ENCODE data around the gene PINLYP. TPM values are rescaled to one million over a fixed set of nuclear protein-coding genes. Genes with fewer than 3 reads are reported as not detected.
A peak's percentile ranks its signal among the peaks of the same experiment; 100 is the strongest.

Gene PINLYP
- total RNA-seq, 1 donor from 2014 or later: 12.6 TPM

- Mint-ChIP-seq H3K4me3 (no peak overlapping the region), H3K27ac (peak overlapping the region; percentile 16), H3K4me1 (peaks cover 25% of the 10 kb centered on the region)
Measured at GRCh38 chr19:43616306-43616705, 40.7 kb downstream of the PINLYP start.

DNA sequence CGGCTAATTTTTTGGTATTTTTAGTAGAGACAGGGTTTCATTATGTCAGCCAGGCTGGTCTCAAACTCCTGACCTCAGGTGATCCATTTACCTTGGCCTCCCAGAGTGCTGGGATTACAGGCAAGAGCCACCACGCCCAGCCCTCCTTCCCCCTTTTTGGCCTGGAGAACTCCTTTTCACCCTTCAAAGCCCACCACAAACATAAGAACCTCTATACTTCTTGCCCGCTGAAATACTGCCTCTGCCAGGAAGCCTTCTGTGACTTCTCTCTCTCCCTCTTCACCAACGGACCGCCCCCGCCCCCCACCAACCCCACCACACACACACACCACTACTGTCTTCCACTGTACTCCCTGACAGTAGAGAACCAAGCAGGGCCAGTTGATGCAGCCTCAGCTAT, 41.4 kb downstream of the PINLYP start:
- Mint-ChIP-seq H3K4me1 (peaks cover 25% of the 10 kb centered on the region), H3K27ac (no peak overlapping the region), H3K27me3 (ENCODE audit: low read depth) (no peaks in the 10 kb centered on the region), H3K36me3 (peaks cover 27% of the 10 kb centered on the region), H3K4me3 (no peak overlapping the region), H3K9me3 (no peaks in the 10 kb centered on the region)
- TF ChIP-seq CTCF (IDR thresholded peaks at IDR 0.05; ENCODE audit: unreplicated experiment): no peak
- DNase-seq (ENCODE audit: low spot score in 2 of 2, unreplicated experiment in 2 of 2): no peak

More at GRCh38 chr19:43616306-43616705, 40.7 kb downstream of the PINLYP start:
- no peaks in the 10 kb centered on the region for H3K9me3 Mint-ChIP-seq
- H3K36me3 Mint-ChIP-seq: peaks cover 29% of the 10 kb centered on the region
- DNase-seq (ENCODE audit: low spot score in 2 of 2, unreplicated experiment in 2 of 2): no peak
- no peaks in the 10 kb centered on the region for H3K27me3 Mint-ChIP-seq (ENCODE audit: low read depth)
- no peak for TF ChIP-seq CTCF (IDR thresholded peaks at IDR 0.05; ENCODE audit: unreplicated experiment)

DNA sequence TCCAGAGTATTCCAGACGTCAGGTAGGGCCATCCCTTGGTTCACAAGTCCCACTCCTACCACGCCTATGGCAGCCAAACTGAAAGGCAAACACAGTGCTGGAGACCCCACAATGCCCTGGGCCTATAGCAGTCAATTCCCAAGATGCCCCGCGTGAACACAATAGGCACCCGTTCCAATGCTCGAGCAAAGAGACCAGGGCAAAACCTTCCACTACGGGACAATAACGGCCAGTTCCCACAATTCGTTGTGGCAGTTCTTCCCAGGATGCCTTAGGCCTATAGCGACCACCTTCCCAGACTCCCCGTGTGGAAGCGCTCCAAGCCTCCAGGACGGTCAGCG, 43.3 kb downstream of the PINLYP start:
- no peak for TF ChIP-seq CTCF (IDR thresholded peaks at IDR 0.05; ENCODE audit: unreplicated experiment)
- Mint-ChIP-seq H3K27me3 (ENCODE audit: low read depth) (no peaks in the 10 kb centered on the region), H3K4me3 (peak overlapping the region; percentile 92), H3K9me3 (no peaks in the 10 kb centered on the region), H3K36me3 (peaks cover 15% of the 10 kb centered on the region), H3K4me1 (peaks cover 25% of the 10 kb centered on the region), H3K27ac (peak overlapping the region; percentile 96)
- no peak for DNase-seq (ENCODE audit: low spot score in 2 of 2, unreplicated experiment in 2 of 2)

- Mint-ChIP-seq H3K4me3 (peak within 1 kb of the TSS; percentile 92), H3K27ac (peak within 1 kb of the TSS; percentile 99), H3K27me3 (ENCODE audit: low read depth) (no peaks in the 10 kb centered on the region), H3K4me1 (peaks cover 25% of the 10 kb centered on the region), H3K9me3 (no peaks in the 10 kb centered on the region), H3K36me3 (peaks cover 15% of the 10 kb centered on the region)
- TF ChIP-seq CTCF (IDR thresholded peaks at IDR 0.05; ENCODE audit: unreplicated experiment): no peak
- DNase-seq (ENCODE audit: low spot score in 2 of 2, unreplicated experiment in 2 of 2): peak; percentile 85 to 89
Measured at GRCh38 chr19:43619262-43620060, 43.9 kb downstream of the PINLYP start, which contains the start of gene ZNF428. ZNF428 (minus strand) TSS chr19:43619629; CDS start chr19:43614304, 5,325 bp downstream.

- peak overlapping the region; percentile 99 for H3K27ac Mint-ChIP-seq
- no peak for DNase-seq (ENCODE audit: low spot score in 2 of 2, unreplicated experiment in 2 of 2)
- TF ChIP-seq CTCF (IDR thresholded peaks at IDR 0.05; ENCODE audit: unreplicated experiment): no peak
- H3K4me3 Mint-ChIP-seq: peak overlapping the region; percentile 92
- peaks cover 17% of the 10 kb centered on the region for H3K36me3 Mint-ChIP-seq
- H3K4me1 Mint-ChIP-seq: peaks cover 25% of the 10 kb centered on the region
- no peaks in the 10 kb centered on the region for H3K27me3 Mint-ChIP-seq (ENCODE audit: low read depth)
- no peaks in the 10 kb centered on the region for H3K9me3 Mint-ChIP-seq
Measured at GRCh38 chr19:43620061-43621001, 44.7 kb downstream of the PINLYP start.

Data from mesothelial cell of epicardium (in vitro differentiated cells).